Epidermal melanocyte (primary cell): ENCODE results near the gene SRBD1.

Experiments used
- DNase-seq: peaks from one replicate; pipeline ENCODE4 v3.0.0; 2011; ENCODE audit warnings: low spot score; ENCODE audit not compliant: insufficient read length

The SRBD1 gene

GRCh38 chr2:45636008-45636407, 24.9 kb upstream of the SRBD1 start:
- DNase-seq = no peak

- no peak for DNase-seq
These were observed 23.2 kb upstream of the SRBD1 start for GRCh38 chr2:45634223-45634622.

- no peak for DNase-seq
These were observed 20.9 kb upstream of the SRBD1 start for GRCh38 chr2:45631955-45632354.

- DNase-seq = no peak
These were observed 20.3 kb upstream of the SRBD1 start for GRCh38 chr2:45631319-45631718.

GRCh38 chr2:45629971-45630370, 18.9 kb upstream of the SRBD1 start:
- no peak for DNase-seq

GRCh38 chr2:45627911-45628310, 16.8 kb upstream of the SRBD1 start:
- no peak for DNase-seq

- no peak for DNase-seq
These were observed 15.5 kb upstream of the SRBD1 start for GRCh38 chr2:45626387-45627221.

GRCh38 chr2:45625824-45626223, 14.8 kb upstream of the SRBD1 start:
- DNase-seq = no peak

GRCh38 chr2:45623098-45623497, 12.0 kb upstream of the SRBD1 start:
- no peak for DNase-seq

GRCh38 chr2:45622336-45623075, 11.4 kb upstream of the SRBD1 start:
- DNase-seq = no peak

GRCh38 chr2:45617496-45617895, 6.4 kb upstream of the SRBD1 start:
- no peak for DNase-seq

GRCh38 chr2:45616658-45617411, 5.8 kb upstream of the SRBD1 start:
- no peak for DNase-seq

- no peak for DNase-seq
These were observed 3.9 kb upstream of the SRBD1 start for GRCh38 chr2:45614871-45615415.

- no peak for DNase-seq
These were observed 3.3 kb upstream of the SRBD1 start for GRCh38 chr2:45614330-45614729.

- DNase-seq = no peak
These were observed 1.7 kb upstream of the SRBD1 start for GRCh38 chr2:45612731-45613130.

GRCh38 chr2:45612285-45612684, 1.2 kb upstream of the SRBD1 start:
- DNase-seq = no peak

GRCh38 chr2:45610281-45611019, 617 bp downstream of the SRBD1 start:
- DNase-seq = no peak

- DNase-seq = no peak
These were observed 3.4 kb downstream of the SRBD1 start for GRCh38 chr2:45607701-45608100.

- DNase-seq = no peak
These were observed 4.3 kb downstream of the SRBD1 start for GRCh38 chr2:45606796-45607195.

- no peak for DNase-seq
These were observed 6.0 kb downstream of the SRBD1 start for GRCh38 chr2:45605116-45605515.

- no peak for DNase-seq
These were observed 8.4 kb downstream of the SRBD1 start for GRCh38 chr2:45602624-45603023.
